Testis (tissue), 3 donors: ENCODE data around the gene LIPJ. TPM values are rescaled to one million over a fixed set of nuclear protein-coding genes. Genes with fewer than 3 reads are reported as not detected.

Source experiments
- DNase-seq: peaks from one replicate; pipeline ENCODE4 v3.0.0-alpha.2; 2019
- H3K27ac ChIP-seq, 2 donors: fragments of 200-600 bp; sonication (generic); one replicate each; pipeline ENCODE4 v1.5.1; 2019
- H3K27me3 ChIP-seq: fragments of 200-600 bp; sonication (generic); one replicate; pipeline ENCODE4 v1.5.1; 2019
- H3K36me3 ChIP-seq: fragments of 200-600 bp; sonication (generic); one replicate; pipeline ENCODE4 v1.5.1; 2017; ENCODE audit warnings: low read depth; ENCODE audit errors: missing control alignments
- H3K4me1 ChIP-seq: fragments of 200-600 bp; sonication (generic); one replicate; pipeline ENCODE4 v1.5.1; 2019
- H3K4me3 ChIP-seq, 2 donors: fragments of 200-600 bp; sonication (generic); one replicate each; pipeline ENCODE4 v1.5.1; 2017 to 2019
- H3K9me3 ChIP-seq: fragments of 200-600 bp; sonication (generic); one replicate; pipeline ENCODE4 v1.5.1; 2017
- POLR2A ChIP-seq: fragments of 450-650 bp; IDR thresholded peaks from one replicate; pipeline ENCODE4 v1.6.1; 2017; ENCODE audit warnings: antibody characterized with exemption, mild to moderate bottlenecking, moderate library complexity
- WGBS, 2 donors: methylation state at CpG; one replicate each; pipeline ENCODE4 v1.1.5; 2018; 5-methylcytosine and 5-hydroxymethylcytosine counted together
- intact Hi-C: fragments of 100-400 bp; cut with DNase I; formaldehyde crosslinking; loops from one replicate; pipeline ENCODE4 v1.15.1; 2023; ENCODE audit warnings: low total_unique reads
- polyA plus RNA-seq: library from polyadenylated mRNA; stranded (reverse); fragments of 350-450 nt; fragmentation: Illumina TruSeq; extraction: RNeasy Lipid Tissue Mini Kit (QIAGEN cat#74804); gene quantifications from one replicate; pipeline ENCODE4 v1.2.3, GENCODE V29; 2014; ENCODE audit warnings: low read depth, low replicate concordance; ENCODE audit not compliant: insufficient read depth
- total RNA-seq, 2 donors: library from RNA; depleted of rRNA; stranded (reverse); fragments of >200 nt; gene quantifications; one replicate each; pipeline ENCODE4 v1.2.3, GENCODE V29; 2016
- TF ChIP-seq, protein P1 (sequence below), 3 experiments: fragments of 450-650 bp in 2 of 3; fragments of 200-600 bp in 1 of 3; sonication (generic) in 1 of 3; IDR thresholded peaks; one replicate each; pipeline ENCODE4 v1.5.1; 2016 to 2019; ENCODE audit warnings: antibody characterized with exemption in 3 of 3, mild to moderate bottlenecking in 2 of 3, moderate library complexity in 1 of 3

Gene LIPJ
- total and polyA plus RNA-seq, 3 donors from 2014 or later: 3.5 to 10.4 (median 4.2) TPM

DNA sequence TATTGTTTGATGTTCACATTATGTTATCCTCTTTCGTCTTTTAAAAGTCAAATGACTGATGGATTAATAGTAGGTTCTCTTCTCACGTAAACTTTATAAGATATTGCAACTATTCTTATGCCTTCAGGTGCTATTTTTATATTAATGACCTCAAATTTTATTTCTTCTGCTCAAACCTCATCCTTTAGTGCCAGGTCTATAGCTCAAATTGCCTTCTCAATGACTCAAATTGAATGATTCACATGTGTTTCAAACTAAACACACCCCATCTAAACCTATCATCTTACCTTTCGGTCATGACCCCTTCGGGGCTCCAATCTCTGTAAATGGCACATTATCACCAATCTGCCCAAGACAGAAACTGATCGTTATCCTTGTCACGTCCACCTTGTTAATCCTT is 55.6 kb downstream of the LIPJ start:
- TF ChIP-seq, protein P1, sequence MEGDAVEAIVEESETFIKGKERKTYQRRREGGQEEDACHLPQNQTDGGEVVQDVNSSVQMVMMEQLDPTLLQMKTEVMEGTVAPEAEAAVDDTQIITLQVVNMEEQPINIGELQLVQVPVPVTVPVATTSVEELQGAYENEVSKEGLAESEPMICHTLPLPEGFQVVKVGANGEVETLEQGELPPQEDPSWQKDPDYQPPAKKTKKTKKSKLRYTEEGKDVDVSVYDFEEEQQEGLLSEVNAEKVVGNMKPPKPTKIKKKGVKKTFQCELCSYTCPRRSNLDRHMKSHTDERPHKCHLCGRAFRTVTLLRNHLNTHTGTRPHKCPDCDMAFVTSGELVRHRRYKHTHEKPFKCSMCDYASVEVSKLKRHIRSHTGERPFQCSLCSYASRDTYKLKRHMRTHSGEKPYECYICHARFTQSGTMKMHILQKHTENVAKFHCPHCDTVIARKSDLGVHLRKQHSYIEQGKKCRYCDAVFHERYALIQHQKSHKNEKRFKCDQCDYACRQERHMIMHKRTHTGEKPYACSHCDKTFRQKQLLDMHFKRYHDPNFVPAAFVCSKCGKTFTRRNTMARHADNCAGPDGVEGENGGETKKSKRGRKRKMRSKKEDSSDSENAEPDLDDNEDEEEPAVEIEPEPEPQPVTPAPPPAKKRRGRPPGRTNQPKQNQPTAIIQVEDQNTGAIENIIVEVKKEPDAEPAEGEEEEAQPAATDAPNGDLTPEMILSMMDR (IDR thresholded peaks at IDR 0.05): no peak
- no peak for TF ChIP-seq POLR2A
- H3K27me3 ChIP-seq: no peaks in the 10 kb centered on the region
- no peaks in the 10 kb centered on the region for H3K4me1 ChIP-seq
- H3K36me3 ChIP-seq: no peaks in the 10 kb centered on the region
- no peak overlapping the region for H3K27ac ChIP-seq
- WGBS, 2 donors: 86% methylated on average over 6 of the region's 6 CpGs
- DNase-seq: no peak
- no peaks in the 10 kb centered on the region for H3K9me3 ChIP-seq
- intact Hi-C loops: no loop called here
- no peak overlapping the region for H3K4me3 ChIP-seq

DNA sequence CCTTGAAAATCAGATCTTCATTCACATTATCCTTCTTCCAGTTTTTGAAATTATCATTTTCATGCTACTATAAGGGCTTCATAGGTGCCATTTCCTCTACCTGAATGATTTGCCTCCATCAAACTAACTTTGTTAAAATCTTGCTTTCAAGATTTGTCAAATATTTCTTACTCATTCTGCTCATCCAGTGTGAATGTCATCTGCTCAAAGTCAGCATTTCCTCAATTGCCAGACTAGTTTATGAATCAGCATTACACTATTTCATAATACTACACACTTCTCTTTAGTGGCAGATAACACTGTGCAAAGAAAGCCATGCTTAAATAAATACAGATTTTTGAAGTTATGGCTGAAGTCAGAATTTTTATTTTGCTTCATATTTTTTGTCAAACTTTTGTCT is 56.4 kb downstream of the LIPJ start:
- H3K9me3 ChIP-seq: no peaks in the 10 kb centered on the region
- no peaks in the 10 kb centered on the region for H3K27me3 ChIP-seq
- no peak overlapping the region for H3K4me3 ChIP-seq
- no peak for DNase-seq
- no peak for TF ChIP-seq POLR2A
- TF ChIP-seq, protein P1 (IDR thresholded peaks at IDR 0.05): no peak
- no peaks in the 10 kb centered on the region for H3K4me1 ChIP-seq
- no peak overlapping the region for H3K27ac ChIP-seq
- H3K36me3 ChIP-seq: no peaks in the 10 kb centered on the region
- intact Hi-C loops: no loop called here

DNA sequence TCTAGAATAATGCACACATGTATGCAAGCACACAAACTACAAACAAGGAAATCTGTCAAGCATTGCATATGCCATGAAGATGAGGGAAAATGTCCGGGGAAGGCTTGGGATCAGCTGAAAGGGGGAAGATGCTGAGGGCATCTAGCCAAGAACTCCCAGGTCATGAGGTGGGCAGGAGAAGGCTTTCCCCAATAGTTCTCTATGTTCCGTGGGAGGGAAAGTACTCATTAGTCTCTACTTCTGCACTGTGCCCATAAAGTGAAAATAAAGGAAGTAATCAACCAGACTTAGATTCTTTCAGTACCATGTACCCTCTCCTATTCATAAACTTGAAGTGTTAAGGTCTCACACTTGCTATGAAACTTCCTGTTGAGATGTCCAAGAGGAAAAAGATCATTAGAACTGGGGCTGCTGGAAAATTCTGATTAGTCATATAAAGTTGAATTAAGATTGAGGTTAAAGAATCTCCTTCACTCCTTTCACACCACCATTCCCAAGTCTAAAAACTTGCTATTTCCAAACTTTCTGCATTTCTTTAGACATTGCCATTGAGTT is 60.6 kb downstream of the LIPJ start:
- DNase-seq: no peak
- intact Hi-C loops: no loop called here
- no peaks in the 10 kb centered on the region for H3K36me3 ChIP-seq
- no peaks in the 10 kb centered on the region for H3K27me3 ChIP-seq
- no peak overlapping the region for H3K4me3 ChIP-seq
- H3K4me1 ChIP-seq: no peaks in the 10 kb centered on the region
- no peak overlapping the region for H3K27ac ChIP-seq
- 40 to 57% methylated on average over 2 of the region's 2 CpGs for WGBS, 2 donors
- TF ChIP-seq, protein P1 (IDR thresholded peaks at IDR 0.05): no peak
- TF ChIP-seq POLR2A: no peak
- H3K9me3 ChIP-seq: no peaks in the 10 kb centered on the region

DNA sequence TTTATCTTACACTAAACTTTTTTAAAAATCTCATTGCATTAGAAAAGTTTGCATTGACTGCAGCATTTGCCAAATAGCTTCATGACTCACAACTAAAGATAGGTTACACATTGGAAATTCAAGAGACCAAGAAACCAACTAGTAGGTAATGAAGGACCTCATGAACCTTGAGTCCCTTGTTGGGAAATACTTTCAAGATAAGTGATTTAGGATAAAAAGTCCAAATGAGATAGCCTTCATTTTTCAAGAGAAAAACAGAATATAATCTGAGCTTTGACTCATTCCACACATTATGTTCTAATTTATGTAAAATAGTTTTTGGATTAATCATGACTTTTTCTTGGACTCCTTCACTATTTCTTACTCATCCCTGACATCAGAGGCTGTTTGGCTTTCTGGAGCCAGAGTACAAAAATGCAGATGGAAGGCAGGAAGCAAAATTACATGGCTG is 64.6 kb downstream of the LIPJ start:
- no peak for TF ChIP-seq POLR2A
- TF ChIP-seq, protein P1 (IDR thresholded peaks at IDR 0.05): no peak
- Histone ChIP-seq H3K4me3 (no peak overlapping the region), H3K27me3 (no peaks in the 10 kb centered on the region), H3K27ac (no peak overlapping the region), H3K4me1 (no peaks in the 10 kb centered on the region), H3K36me3 (no peaks in the 10 kb centered on the region), H3K9me3 (no peaks in the 10 kb centered on the region)
- intact Hi-C loops: no loop called here
- DNase-seq: no peak

DNA sequence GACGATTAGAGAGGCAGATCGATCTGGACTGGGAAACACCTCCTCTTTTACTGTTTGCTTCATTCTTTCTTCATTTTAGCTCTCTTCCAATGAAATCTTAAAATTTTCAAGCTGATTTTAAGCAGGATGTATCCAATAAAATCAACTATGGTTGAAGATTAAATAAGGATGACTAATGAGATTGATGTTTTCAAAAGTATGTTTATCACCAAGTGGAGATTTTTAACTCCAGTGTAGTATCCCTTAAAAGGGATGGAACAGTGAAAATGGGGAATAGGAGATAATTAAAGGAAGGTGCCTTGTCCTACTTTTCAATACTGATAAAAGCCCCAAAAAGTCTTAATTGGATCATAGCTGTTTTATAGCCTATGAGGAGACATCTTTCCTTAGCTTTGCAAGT is 66.1 kb downstream of the LIPJ start:
- intact Hi-C loops: no loop called here
- Histone ChIP-seq H3K36me3 (no peaks in the 10 kb centered on the region), H3K4me3 (no peak overlapping the region), H3K9me3 (no peaks in the 10 kb centered on the region), H3K27me3 (no peaks in the 10 kb centered on the region), H3K27ac (no peak overlapping the region), H3K4me1 (no peaks in the 10 kb centered on the region)
- WGBS, 2 donors: 97% methylated on average over 2 of the region's 2 CpGs
- DNase-seq: no peak
- TF ChIP-seq POLR2A: no peak
- TF ChIP-seq, protein P1 (IDR thresholded peaks at IDR 0.05): no peak
